Panc1 (cell line): ENCODE results near the gene IRF2BP2.

Experiments
- TF ChIP-seq, protein P1 (sequence below): fragments of 450-650 bp; IDR thresholded peaks from 2 replicates; pipeline ENCODE4 v1.5.1; 2017; ENCODE audit warnings: mild to moderate bottlenecking
- TF ChIP-seq, protein P2 (sequence below), 2 experiments: IDR thresholded peaks; 2 replicates each; pipeline ENCODE4 v1.6.1; 2011 to 2012; ENCODE audit warnings: low read depth in 2 of 2, control low read depth in 1 of 2, low read length in 1 of 2, mild to moderate bottlenecking in 1 of 2, moderate library complexity in 1 of 2; ENCODE audit not compliant: insufficient read depth in 1 of 2

DNA sequence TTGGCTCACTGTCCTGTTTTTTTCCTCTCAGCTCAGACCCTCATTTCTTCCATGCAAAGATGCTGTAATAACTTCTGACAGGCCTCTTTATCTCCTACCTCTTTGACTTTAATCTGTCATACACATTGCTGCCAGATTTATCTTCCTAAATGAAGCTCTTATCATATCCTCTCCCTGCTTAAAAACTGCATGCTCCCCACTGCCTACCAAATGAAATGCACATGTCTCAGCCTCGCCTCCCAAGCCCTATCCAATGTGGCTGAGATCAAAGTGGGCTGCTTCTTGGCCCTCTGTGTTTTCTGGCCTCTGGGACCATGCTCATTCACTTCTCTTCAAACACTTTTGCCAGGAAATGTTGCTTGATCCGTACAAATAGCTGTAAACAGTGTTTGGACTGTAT, 38.3 kb downstream of the IRF2BP2 start:
- TF ChIP-seq, protein P1, sequence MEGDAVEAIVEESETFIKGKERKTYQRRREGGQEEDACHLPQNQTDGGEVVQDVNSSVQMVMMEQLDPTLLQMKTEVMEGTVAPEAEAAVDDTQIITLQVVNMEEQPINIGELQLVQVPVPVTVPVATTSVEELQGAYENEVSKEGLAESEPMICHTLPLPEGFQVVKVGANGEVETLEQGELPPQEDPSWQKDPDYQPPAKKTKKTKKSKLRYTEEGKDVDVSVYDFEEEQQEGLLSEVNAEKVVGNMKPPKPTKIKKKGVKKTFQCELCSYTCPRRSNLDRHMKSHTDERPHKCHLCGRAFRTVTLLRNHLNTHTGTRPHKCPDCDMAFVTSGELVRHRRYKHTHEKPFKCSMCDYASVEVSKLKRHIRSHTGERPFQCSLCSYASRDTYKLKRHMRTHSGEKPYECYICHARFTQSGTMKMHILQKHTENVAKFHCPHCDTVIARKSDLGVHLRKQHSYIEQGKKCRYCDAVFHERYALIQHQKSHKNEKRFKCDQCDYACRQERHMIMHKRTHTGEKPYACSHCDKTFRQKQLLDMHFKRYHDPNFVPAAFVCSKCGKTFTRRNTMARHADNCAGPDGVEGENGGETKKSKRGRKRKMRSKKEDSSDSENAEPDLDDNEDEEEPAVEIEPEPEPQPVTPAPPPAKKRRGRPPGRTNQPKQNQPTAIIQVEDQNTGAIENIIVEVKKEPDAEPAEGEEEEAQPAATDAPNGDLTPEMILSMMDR = no peak
- TF ChIP-seq, protein P2, sequence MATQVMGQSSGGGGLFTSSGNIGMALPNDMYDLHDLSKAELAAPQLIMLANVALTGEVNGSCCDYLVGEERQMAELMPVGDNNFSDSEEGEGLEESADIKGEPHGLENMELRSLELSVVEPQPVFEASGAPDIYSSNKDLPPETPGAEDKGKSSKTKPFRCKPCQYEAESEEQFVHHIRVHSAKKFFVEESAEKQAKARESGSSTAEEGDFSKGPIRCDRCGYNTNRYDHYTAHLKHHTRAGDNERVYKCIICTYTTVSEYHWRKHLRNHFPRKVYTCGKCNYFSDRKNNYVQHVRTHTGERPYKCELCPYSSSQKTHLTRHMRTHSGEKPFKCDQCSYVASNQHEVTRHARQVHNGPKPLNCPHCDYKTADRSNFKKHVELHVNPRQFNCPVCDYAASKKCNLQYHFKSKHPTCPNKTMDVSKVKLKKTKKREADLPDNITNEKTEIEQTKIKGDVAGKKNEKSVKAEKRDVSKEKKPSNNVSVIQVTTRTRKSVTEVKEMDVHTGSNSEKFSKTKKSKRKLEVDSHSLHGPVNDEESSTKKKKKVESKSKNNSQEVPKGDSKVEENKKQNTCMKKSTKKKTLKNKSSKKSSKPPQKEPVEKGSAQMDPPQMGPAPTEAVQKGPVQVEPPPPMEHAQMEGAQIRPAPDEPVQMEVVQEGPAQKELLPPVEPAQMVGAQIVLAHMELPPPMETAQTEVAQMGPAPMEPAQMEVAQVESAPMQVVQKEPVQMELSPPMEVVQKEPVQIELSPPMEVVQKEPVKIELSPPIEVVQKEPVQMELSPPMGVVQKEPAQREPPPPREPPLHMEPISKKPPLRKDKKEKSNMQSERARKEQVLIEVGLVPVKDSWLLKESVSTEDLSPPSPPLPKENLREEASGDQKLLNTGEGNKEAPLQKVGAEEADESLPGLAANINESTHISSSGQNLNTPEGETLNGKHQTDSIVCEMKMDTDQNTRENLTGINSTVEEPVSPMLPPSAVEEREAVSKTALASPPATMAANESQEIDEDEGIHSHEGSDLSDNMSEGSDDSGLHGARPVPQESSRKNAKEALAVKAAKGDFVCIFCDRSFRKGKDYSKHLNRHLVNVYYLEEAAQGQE (IDR thresholded peaks at IDR 0.05; ENCODE audit: insufficient read depth in 1 of 2, low read depth in 2 of 2, low read length in 1 of 2) = no peak
